GM19099 (cell line): ENCODE measurements around the gene KCNAB3.

Experiments used
- POLR2A ChIP-seq: IDR thresholded peaks from 3 replicates; pipeline ENCODE4 v1.6.1; 2011; ENCODE audit warnings: low read depth; ENCODE audit not compliant: insufficient read length; ENCODE audit errors: extremely low read depth

Gene KCNAB3

DNA sequence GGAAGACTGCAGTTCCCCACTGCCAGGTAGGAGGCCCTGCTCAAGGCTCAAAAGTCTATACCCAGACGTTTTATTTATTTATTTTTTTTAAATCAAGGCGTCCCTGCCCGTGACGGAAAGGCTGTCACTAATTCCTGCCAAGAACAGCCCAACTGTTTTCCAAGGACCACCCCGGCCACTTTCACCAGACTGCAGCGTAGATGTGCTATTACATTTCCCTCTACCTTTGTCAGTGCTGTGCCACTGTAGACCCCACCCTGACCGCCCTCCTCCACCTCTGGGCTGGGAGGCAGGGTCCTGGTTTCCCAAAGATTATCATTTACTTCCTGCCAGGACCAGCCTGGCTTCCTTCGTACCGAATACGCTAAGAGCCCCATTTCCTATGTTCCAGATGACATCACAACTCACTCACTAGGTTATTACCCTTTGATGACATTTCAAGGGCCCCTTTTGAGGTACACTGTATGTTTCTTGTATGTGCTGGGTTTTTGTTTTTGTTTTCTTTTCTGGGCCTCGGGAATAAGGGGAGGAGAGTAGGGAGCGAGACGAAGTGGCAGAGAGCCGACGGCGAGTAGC, 7.3 kb downstream of the KCNAB3 start:
- TF ChIP-seq POLR2A: no peak

DNA sequence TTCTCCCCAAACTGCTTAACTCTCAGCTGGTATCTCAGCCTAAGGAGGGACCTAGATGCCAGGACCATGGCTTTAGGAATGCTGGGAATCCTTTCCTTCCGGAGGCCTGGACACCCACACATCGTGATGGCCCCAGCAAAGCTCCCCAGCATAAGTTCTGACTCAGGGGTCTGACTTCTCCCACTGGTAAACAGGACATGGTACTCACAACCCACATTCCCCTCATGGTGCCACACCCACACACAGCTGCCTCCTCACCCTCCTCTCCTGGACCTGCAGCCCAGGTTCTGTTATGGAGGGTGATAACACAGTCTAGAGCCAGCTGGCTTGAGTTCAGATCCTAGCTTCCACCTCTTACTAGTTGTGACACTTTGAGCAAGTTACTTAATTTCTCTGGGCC, 12.8 kb downstream of the KCNAB3 start:
- no peak for TF ChIP-seq POLR2A

DNA sequence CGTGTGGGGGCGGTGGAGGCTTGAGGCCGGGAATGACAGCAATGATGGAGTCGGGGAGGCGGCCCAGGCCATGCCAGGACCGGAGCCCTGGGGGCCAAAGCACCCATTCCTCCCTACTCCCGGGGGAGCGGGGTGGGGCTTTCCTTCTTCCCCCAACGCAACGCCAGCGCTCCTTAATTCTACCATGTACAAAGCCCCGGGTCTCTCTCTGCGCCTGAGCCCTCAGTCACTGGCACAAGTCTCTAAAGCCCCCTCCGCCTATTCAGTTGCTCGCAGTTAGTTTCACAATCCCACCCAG, 13.3 kb downstream of the KCNAB3 start:
- TF ChIP-seq POLR2A: no peak

DNA sequence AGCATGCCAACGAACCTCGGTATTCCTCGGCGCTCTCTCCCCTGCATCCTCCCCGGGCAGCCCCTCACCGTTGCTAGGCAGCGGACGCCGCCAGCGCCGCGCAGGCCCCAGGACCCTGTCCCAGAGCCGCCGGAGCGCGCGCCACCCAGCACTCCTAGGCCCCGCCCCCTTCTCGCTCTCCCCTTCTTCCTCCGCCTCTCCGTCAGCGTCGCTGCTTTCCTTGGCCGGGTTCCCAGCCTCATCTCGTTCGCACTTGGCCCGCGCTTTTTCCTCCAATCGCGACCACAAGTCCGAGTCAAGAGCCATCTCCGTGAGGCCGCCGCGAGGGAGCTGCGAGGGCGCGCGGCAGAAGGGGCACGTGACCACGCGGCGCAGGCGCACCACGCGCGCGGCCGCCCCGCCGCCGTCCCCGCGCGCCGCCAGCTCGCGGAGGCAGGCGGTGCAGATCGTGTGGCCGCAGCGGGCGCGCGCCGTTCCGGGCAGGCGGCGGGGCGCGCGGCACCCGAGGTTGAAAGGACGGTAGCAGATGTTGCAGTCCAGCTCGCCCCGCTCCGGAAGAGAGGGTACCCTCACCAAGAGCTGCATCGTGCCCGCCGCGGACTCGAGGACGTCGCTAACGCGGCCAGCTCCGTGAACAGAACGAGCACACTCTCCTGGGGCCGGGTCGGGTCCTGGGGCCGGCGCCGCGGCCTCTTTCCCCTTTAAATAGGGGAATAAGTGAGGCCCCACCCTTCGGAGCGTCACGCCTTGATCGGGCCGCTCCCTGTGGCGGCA, 13.9 kb downstream of the KCNAB3 start, which contains the start of gene RNF227:
Gene RNF227, minus strand, starts transcription at position 679 of the 774 bp plus-strand sequence. Its CDS starts 94 bp downstream, at position 585.
- TF ChIP-seq POLR2A: peak; percentile 71

DNA sequence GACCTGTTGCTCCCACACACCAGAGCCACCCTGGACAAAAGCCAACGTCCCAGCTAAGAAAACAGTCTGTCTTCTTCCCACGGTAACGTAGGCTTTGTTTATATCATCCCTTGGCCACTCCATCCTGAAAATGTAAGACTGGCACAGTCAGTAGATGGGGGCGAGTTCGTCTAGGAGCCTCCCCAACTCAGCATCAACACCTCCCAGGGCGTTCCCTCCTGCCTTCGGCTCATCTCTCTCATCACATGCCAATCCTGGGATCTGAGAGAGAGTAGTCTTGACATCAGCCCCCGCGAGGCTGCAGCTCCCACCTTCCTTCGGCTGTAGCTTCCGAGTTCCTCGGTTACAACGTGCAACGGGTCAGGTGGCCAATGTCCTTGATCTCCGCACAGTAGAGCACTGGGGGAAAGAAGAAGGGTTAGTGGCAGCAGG, 14.5 kb downstream of the KCNAB3 start:
- TF ChIP-seq POLR2A: no peak

DNA sequence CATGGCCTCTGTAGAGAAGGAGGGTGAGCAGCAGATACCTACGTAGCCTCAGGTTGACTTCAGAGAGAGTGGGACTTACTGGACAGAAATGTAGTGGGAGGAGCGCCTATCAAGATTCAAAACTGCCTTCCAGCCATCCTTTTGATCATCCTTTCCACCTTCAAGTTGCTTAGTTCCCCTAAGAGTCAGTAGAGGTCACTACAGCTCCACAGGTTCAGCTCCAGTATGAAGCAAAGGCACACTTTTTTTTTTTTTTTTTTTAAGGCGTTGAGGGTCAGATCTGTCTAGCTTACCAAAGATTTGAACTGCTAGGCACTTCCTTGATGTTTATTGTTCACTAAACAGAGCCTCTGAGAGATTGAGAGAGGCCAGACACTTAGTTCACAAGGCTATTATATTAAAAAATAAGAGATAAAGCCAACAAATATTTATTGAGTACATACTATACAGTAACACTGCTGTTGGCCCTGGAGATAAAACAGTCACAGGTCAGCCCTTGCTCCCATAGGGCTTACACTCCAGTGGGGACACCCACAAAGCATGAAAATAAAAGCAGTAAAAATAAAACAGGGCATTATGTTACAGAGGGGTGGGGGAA, 16.6 kb downstream of the KCNAB3 start:
- no peak for TF ChIP-seq POLR2A

DNA sequence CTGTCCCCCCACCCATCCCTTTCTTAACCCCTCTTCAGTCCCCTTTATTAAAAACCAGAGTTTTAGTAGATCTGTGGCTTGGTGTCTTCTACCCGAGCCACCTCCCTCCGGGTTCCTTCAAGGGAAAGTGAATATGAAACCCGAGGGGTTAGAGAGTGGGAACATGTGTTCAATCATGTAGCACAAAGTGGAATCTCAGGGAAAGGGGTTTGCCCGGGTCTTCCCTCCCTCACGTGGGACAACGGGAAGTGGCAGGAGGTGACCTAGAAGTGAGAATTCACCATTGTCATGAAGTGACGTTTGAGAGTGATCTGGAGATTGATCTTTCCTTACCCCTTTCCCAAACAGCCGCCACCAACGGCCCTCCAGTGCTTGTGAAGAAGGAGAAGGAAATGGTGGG, 18.5 kb downstream of the KCNAB3 start:
- no peak for TF ChIP-seq POLR2A

DNA sequence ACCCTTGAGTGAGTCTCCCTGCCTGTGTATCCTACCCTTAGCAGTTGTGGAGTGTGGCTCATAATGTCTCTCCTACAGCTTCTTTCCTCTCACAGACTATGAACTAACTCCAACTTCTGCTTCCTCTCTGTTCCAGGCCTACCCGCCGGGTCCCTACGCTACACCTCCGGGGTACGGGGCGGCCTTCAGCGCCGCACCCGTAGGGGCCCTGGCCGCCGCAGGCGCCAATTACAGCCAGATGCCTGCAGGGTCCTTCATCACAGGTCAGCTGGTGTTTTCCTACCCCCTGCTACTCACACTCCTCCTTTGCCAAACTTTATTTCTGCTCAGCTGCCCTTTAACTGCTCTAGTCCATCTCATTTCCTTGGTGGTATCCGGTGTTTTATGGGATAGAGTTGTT, 18.9 kb downstream of the KCNAB3 start:
- no peak for TF ChIP-seq POLR2A

DNA sequence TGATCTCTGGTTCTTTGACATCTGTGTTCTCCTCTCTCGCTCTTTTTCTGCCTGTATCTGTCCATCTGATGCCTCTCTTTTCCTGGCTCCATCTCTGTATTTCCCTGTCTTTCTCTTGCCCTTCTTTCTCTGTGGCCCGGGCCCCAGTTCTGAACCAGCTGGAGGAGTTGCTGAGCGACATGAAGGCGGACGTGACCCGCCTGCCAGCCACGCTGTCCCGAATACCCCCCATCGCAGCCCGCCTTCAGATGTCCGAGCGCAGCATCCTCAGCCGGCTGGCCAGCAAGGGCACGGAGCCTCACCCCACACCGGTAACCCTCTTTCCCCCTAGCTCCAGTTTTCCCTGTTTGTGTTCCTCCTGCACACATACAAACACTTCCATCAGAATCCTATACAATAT, 19.4 kb downstream of the KCNAB3 start:
- no peak for TF ChIP-seq POLR2A

DNA sequence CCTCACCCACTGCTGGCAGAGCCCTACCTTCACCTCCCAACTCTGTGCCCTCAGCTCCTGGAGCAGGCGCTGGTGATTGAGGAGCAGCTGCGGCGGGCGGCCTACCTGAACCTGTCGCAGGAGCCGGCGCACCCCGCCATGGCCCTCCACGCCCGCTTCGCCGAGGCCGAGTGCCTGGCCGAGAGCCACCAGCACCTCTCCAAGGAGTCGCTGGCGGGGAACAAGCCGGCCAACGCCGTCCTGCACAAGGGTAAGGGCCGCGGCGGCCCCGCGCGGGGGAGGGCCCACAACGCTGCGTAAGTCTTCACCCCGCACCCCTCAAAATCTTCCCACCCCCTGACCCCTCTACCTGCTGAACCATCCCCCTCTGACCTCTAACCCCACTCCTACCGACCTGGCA, 20.6 kb downstream of the KCNAB3 start:
- no peak for TF ChIP-seq POLR2A

DNA sequence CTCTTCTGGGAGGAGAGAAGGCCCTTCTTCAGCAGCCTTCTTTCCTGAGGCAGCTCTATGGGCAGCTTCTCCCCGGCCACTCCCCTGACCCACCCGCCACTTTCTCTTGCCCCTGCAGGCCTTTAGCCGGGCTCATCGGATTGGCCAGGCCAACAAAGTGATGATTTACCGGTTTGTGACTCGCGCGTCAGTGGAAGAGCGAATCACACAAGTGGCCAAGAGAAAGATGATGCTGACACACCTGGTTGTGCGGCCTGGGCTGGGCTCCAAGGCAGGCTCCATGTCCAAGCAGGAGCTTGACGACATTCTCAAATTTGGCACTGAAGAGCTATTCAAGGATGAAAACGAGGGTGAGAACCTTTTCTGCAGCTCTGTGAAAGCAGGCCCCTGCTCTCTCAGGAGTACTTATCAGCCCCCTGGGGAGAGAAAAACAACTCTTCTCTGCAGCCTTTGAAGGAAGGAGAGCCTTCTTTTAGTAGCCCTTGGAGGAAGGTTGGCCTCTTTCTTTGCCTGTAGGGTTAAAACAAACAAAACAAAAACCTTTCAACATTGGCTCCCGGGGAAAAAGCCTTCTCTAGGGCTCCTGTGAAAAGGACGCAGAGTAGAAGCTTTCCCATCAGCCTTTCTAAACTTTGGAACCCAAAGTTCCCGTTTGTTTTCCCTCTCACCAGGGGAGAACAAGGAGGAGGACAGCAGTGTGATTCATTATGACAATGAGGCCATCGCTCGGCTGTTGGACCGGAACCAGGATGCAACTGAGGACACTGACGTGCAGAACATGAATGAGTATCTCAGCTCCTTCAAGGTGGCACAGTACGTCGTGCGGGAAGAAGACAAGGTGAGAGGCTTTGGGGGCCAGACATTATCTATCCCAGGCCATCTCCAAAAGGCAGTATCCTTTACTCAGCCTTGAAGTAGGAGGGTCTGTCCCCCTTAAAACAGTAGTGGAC, 26.2 kb downstream of the KCNAB3 start:
- TF ChIP-seq POLR2A: no peak

DNA sequence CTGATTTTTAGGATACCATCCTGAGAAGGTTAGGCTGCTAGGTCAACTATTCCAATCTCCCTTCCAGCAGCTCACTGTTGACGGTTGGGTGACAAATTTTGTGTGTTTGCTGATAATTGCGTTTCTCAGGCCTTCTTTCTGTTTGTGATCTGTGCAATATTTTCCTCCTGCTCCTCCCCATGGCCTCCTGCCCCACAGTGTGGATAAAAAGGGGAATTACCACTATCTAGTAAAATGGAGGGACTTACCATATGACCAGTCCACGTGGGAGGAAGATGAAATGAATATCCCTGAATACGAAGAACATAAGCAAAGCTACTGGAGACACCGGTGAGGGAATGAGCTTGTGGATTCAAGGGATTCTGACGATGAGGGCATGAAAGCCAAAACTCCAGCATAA, 31.9 kb downstream of the KCNAB3 start:
- TF ChIP-seq POLR2A: no peak

DNA sequence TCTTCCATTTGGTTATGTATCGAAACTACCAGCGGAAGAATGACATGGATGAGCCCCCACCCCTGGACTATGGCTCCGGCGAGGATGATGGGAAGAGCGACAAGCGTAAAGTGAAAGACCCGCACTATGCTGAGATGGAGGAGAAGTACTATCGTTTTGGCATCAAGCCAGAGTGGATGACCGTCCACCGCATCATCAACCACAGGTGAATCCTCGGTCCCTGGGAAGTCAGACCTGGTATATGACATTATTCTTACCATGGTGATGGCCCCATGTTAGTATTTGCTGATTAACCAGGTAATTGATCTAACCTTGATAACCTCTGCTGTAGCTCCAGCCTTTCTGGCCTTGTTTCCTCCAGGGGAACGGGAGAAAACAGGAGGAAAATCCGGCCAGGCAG, 32.6 kb downstream of the KCNAB3 start:
- TF ChIP-seq POLR2A: no peak

DNA sequence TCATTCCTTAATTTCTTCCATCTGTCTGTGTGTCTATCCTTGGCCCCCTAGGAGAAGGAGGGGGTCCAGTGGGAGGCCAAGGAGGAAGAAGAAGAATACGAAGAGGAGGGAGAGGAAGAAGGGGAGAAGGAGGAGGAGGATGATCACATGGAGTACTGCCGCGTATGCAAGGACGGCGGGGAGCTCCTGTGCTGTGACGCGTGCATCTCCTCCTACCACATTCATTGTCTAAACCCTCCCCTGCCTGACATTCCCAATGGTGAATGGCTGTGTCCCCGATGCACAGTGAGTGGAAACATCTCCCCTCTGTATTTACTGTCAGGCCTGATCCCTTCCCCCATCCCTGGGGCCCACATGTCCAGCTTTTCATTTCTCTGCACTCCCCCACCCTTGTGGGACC, 34.8 kb downstream of the KCNAB3 start:
- no peak for TF ChIP-seq POLR2A

DNA sequence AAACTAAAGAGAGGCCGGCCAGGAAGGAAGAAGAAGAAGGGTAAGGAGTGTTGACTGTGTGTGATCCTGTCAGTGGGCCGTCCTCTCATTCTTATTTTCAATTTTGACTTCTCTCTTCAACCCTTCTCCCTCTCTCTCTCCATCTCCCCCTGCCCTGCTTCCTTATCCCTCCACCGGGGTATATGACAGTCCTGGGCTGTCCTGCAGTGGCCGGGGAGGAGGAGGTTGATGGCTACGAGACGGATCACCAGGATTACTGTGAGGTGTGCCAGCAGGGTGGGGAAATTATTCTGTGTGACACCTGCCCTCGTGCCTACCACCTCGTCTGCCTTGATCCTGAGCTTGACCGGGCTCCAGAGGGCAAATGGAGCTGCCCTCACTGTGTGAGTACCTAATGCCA, 35.4 kb downstream of the KCNAB3 start:
- TF ChIP-seq POLR2A: no peak
